ENCODE results near the gene FRY.

The FRY gene

DNA sequence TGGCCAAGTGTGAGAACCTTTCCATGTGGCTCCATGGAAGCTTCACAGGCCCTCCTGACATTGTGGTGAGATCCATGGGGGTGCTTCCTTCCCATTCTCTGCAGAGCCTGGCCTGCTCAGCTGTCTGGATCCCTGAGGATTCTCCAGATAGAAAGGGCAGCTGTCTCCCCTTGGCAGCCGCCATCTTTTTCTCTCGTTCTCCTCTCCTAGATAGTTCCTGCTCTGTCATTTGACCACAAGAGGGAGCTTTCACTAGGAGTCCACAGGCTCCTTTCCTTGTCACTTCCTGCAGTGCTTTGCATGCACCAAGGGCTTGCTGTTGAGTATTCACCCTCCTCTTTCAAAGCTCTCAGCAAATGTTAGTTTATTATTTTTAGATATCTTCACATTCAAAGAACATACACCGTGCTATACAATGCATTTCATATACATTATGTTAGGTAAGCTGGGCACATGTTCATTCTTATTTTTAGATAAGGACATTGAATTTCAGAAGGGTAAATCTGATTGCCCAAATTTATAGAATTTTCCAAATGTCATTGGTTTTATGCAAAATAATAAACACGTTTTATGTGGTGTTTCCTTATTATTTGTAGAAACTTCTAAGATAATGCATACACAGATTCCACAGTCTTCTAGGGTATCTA lies 133.2 kb downstream of the FRY start:
- no peak overlapping the region for H3K9ac ChIP-seq

DNA sequence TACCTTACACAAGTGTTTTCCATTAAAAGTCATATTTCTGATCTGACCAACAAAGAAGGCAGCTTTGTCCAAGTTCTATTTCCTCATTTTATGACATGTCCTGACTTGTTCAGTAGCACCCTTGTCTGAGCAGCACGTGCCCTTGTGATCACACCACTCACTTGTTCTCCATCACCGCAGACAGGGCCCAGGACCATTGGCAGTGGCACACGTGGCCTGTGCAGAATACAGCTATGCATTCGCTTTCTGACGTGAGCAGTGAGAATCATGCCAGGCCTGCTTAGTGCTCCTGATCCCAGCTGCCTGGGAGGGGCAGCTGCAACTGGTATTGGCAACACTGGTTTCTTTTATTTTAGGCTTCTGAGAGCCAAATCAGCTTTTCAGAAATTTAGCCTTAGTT lies 134.2 kb downstream of the FRY start:
- no peak overlapping the region for H3K4me3 ChIP-seq (ENCODE audit: low read depth, low read length)
- no peaks in the 10 kb centered on the region for H3K9me3 ChIP-seq (ENCODE audit: control insufficient read depth, low read length)
- H3K4me2 ChIP-seq (ENCODE audit: low read length), result no peak overlapping the region
- TF ChIP-seq, protein P1, sequence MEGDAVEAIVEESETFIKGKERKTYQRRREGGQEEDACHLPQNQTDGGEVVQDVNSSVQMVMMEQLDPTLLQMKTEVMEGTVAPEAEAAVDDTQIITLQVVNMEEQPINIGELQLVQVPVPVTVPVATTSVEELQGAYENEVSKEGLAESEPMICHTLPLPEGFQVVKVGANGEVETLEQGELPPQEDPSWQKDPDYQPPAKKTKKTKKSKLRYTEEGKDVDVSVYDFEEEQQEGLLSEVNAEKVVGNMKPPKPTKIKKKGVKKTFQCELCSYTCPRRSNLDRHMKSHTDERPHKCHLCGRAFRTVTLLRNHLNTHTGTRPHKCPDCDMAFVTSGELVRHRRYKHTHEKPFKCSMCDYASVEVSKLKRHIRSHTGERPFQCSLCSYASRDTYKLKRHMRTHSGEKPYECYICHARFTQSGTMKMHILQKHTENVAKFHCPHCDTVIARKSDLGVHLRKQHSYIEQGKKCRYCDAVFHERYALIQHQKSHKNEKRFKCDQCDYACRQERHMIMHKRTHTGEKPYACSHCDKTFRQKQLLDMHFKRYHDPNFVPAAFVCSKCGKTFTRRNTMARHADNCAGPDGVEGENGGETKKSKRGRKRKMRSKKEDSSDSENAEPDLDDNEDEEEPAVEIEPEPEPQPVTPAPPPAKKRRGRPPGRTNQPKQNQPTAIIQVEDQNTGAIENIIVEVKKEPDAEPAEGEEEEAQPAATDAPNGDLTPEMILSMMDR (IDR thresholded peaks at IDR 0.05), result no peak
- H3K9ac ChIP-seq, result no peak overlapping the region
- no peaks in the 10 kb centered on the region for H3K27me3 ChIP-seq (ENCODE audit: control insufficient read depth, insufficient read depth, low read length)
- H2AFZ ChIP-seq, result no peak overlapping the region
- H3K4me1 ChIP-seq, result no peaks in the 10 kb centered on the region
- H3K79me2 ChIP-seq, result no peaks in the 10 kb centered on the region
- H3K36me3 ChIP-seq (ENCODE audit: control insufficient read depth, insufficient read depth, low read length), result no peaks in the 10 kb centered on the region
- no peak overlapping the region for H3K27ac ChIP-seq

More for the DNA sequence above, 133.2 kb downstream of the FRY start:
- H2AFZ ChIP-seq, result peak overlapping the region; percentile 73
- no peak overlapping the region for H3K4me2 ChIP-seq (ENCODE audit: low read length)
- no peaks in the 10 kb centered on the region for H3K79me2 ChIP-seq
- H3K4me1 ChIP-seq, result no peaks in the 10 kb centered on the region
- no peaks in the 10 kb centered on the region for H3K27me3 ChIP-seq (ENCODE audit: control insufficient read depth, insufficient read depth, low read length)
- TF ChIP-seq, protein P1 (IDR thresholded peaks at IDR 0.05), result peak; percentile 47
- no peak overlapping the region for H3K27ac ChIP-seq
- no peaks in the 10 kb centered on the region for H3K9me3 ChIP-seq (ENCODE audit: control insufficient read depth, low read length)
- no peak overlapping the region for H3K4me3 ChIP-seq (ENCODE audit: low read depth, low read length)
- no peaks in the 10 kb centered on the region for H3K36me3 ChIP-seq (ENCODE audit: control insufficient read depth, insufficient read depth, low read length)

DNA sequence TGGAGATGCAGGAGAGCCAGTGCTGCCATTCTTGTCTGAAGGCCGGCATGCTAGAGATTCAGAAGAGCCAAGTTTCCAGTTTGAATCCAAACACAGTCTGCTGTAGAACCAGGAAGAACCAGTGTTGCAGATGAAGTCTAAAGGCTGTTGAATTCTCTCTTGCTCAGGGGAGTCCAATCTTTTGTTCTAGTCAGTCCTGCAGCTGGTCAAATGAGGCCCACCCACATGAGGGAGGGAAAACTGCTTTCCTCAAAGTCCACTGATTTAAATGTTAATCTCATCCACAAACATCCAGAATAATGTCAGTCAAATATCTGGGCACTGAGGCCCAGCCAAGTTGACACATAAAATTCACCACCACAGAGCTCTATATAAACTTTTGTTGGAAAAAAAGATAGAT lies 136.6 kb downstream of the FRY start:
- H3K79me2 ChIP-seq, result no peaks in the 10 kb centered on the region
- TF ChIP-seq, protein P1 (IDR thresholded peaks at IDR 0.05), result no peak
- H3K4me3 ChIP-seq (ENCODE audit: low read depth, low read length), result no peak overlapping the region
- H2AFZ ChIP-seq, result no peak overlapping the region
- no peaks in the 10 kb centered on the region for H3K4me1 ChIP-seq
- no peaks in the 10 kb centered on the region for H3K9me3 ChIP-seq (ENCODE audit: control insufficient read depth, low read length)
- no peaks in the 10 kb centered on the region for H3K36me3 ChIP-seq (ENCODE audit: control insufficient read depth, insufficient read depth, low read length)
- no peak overlapping the region for H3K9ac ChIP-seq
- no peaks in the 10 kb centered on the region for H3K27me3 ChIP-seq (ENCODE audit: control insufficient read depth, insufficient read depth, low read length)
- H3K27ac ChIP-seq, result no peak overlapping the region
- H3K4me2 ChIP-seq (ENCODE audit: low read length), result no peak overlapping the region

DNA sequence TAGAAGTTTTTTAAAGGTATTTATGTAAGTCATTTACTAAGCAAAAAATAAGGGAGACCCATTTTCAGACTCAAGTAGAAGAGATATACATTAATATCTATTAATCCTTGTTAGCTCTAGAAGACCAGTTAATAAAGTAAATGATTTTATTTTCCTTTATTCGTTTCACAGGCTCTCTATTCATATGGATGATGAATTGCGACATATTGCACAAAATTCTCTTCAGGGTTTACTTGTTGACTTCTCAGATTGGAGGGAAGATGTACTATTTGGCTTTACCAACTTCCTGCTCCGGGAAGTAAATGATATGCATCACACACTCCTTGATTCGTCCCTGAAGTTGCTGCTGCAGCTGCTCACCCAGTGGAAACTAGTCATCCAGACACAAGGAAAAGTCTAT lies 139.3 kb downstream of the FRY start:
- Histone ChIP-seq H3K4me1 (no peaks in the 10 kb centered on the region), H3K4me2 (ENCODE audit: low read length) (no peak overlapping the region), H2AFZ (no peak overlapping the region), H3K9me3 (ENCODE audit: control insufficient read depth, low read length) (no peaks in the 10 kb centered on the region), H3K4me3 (ENCODE audit: low read depth, low read length) (no peak overlapping the region), H3K79me2 (no peaks in the 10 kb centered on the region), H3K27ac (no peak overlapping the region), H3K27me3 (ENCODE audit: control insufficient read depth, insufficient read depth, low read length) (no peaks in the 10 kb centered on the region), H3K9ac (no peak overlapping the region), H3K36me3 (ENCODE audit: control insufficient read depth, insufficient read depth, low read length) (no peaks in the 10 kb centered on the region)
- TF ChIP-seq, protein P1 (IDR thresholded peaks at IDR 0.05), result no peak

DNA sequence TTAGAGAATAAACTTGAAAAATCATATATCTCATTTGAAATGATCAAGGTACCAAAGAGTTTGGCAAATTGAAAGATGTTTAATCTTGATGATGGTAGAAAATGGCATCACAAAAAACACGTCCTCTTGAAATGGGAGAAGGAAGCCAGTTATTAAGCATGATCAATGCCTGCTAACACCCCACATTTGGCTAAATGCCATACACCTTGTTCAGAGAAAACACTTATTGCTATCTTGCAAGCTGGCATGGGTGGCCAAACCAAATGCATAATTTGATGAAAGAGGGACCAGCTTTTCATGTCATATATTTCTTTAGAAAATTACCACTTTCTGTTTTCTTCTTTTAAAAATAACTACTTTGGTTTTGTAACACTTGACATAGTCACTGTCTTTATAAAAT lies 142.3 kb downstream of the FRY start:
- Histone ChIP-seq H3K4me3 (ENCODE audit: low read depth, low read length) (no peak overlapping the region), H3K27ac (no peak overlapping the region), H3K36me3 (ENCODE audit: control insufficient read depth, insufficient read depth, low read length) (no peaks in the 10 kb centered on the region), H3K9me3 (ENCODE audit: control insufficient read depth, low read length) (no peaks in the 10 kb centered on the region), H3K4me2 (ENCODE audit: low read length) (no peak overlapping the region), H3K9ac (no peak overlapping the region), H2AFZ (no peak overlapping the region), H3K79me2 (no peaks in the 10 kb centered on the region), H3K27me3 (ENCODE audit: control insufficient read depth, insufficient read depth, low read length) (no peaks in the 10 kb centered on the region), H3K4me1 (no peaks in the 10 kb centered on the region)
- TF ChIP-seq, protein P1 (IDR thresholded peaks at IDR 0.05), result no peak

Data from parathyroid adenoma (tissue), 2 donors.